ENCODE results near the gene CES1.
"Not testable (repeated sequence)": the region's sequence is repeated elsewhere in the genome, so short reads cannot be mapped to it uniquely, and the experiment has no call there.

CES1 gene

DNA sequence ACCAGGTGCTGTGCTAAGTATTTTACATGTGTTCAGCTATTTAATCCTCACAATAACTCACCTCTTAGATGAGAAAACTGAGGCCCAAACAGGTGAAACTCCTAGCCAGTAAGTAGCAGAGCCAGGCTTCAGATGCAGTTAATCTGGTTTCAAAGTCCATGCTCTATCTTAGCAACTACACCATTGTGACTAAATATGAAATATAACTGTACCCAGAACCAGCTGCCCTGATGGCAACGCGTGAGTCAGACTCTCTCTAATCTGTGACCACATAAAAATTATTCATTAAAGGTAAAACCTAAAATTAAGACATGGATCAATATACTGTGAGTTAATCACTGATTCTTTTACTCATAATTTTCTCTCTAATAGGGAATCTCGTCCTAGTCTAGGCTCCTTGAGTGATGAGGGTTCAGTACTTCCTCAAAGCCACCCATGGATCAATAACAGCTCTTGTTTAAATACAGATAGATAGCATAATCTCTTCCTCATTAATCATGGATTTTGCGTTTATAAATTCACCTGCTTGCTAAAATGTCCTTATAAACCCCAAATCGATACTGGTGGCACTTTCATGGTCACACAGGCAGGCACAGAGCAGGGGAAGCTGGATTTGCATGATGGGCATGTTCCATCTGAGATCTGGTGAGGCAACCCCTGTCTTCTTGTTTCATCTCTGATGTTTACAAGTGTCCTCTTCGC lies 50.7 kb downstream of the CES1 start:
- not testable (repeated sequence) for DNase-seq

DNA sequence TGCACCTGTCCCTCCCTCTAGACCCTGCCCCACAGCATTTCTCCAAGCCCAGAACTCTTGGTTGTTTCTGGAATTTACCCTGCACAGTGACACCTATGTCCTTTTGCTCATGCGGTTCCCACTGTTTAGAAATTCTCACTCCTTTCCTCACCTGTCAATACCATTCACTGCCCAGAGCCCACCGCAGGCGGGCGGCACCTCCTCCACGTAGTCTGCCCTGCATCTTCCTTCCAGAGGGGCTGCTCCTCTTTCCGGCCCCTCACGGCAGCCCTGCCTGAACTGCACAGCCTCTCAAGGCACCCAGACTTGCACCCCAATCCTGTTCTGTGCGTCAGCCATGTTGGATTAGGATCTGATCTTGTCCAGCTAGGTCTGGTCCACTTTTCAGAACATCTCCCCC lies 51.4 kb downstream of the CES1 start:
- DNase-seq: not testable (repeated sequence)

DNA sequence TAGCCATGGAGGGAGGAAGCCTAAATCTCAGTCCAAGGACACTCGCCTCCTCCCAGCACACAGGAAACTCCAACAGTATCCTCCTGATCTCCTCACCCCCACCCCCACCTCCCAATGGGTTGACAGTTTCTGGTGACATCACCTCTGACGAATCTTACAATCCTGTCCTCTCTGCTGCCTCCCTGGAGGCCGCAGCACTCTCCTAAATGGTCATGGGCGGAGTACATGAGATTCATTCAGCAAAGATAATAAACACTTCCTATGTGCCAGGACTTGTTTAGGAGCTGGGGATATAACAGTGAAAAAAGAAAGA lies 52.8 kb downstream of the CES1 start:
- not testable (repeated sequence) for DNase-seq

DNA sequence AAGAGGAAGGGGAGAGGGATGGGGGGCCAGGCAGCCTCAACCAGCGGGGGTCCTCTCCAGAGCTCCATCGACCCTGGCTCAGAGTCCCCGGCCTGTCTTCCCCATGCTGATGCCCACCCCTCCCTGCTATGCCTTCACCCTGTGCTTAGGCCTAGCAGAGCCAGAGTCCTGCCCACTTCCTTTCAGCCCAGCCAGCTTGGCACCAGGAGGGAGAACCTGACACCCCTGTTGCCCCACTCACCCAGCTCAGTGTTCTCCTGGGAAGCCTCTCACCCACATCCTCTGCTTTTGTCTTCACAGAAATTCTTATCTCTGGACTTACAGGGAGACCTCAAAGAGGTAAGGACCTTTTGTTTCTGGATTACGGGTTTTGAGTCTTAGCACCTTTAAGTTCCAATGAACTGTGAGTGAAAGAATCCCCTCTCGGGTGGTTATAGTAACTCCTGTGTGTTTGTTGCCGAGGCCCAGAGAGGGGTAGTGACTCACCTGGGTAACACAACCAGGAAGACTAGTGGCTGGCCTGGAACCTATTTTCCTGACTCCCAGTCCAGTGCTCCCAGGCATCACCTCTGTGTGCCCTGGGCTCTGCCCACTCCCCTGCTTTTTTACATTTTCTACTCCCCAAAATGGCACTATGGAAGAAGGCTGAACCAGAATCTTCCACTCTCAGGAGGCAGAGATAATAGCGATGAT lies 53.3 kb downstream of the CES1 start:
- DNase-seq: no peak

DNA sequence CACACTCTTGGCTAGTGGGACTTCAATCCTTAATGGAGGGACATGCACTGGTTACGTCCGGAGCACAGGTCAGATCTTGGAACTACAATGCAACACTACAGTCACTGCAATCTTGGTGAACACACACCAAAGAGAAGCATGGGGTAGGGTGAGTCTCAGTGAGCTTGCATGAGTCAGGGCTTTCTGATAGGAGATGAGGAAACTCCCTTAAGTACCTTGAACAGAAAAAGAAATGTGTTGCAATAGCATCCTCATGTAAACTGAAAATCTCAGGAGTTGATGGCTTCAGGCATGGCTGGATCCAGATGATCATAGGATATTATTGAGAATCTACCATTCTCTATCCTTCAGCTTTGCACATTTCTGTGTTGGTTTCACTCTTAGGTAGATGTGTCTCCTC lies 54.1 kb downstream of the CES1 start:
- no peak for DNase-seq

DNA sequence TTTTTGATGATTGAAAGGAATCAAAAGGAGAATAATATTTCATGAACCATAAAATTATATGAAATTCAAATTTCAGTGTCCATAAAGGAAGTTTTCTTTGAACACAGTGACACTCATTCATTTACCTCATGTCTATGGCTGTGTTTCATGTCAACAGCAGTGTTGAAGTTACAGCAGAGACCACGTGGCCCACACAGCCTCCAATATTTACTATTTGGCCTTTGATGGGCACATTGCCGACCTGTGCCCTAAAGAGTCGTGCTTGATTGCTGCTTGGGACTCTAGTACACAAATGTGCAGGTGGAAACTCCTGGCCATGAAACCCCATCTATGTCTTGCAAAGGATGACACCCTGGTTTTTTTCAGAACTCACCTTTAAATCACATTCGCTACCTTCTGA lies 57.0 kb downstream of the CES1 start:
- no peak for DNase-seq

DNA sequence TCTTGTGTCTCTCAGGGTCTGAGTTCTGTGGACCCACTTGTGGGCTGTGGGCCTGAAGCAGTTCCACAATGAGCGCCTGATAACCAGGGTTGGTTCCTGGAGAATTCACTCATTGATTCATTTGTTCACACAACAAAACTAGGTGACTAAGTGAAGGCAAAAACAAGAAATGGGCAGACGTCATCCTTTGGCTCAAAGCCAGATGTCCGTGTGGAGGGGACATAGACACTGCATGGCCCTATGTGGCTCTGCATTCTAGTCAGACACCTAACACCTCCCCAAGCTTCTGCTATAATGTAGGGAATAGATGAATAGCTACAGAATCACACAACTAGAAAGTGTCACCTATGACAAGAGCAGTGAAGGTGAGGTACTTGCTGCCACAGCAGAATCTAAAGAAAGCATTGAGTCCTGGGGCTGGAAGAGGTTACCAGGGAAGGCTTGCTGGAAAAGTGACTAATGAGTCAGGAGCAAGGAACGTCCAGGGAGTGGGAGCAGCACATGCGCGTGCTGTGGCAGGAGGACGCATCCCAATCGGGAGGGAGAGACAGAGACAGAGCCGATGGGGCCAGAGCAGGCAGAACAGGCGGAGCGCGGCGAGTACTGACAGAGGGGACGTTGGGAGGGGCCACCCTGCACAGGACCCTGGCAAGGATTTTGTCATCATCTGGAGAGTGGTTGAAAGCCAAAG lies 58.9 kb downstream of the CES1 start:
- DNase-seq: no peak

DNA sequence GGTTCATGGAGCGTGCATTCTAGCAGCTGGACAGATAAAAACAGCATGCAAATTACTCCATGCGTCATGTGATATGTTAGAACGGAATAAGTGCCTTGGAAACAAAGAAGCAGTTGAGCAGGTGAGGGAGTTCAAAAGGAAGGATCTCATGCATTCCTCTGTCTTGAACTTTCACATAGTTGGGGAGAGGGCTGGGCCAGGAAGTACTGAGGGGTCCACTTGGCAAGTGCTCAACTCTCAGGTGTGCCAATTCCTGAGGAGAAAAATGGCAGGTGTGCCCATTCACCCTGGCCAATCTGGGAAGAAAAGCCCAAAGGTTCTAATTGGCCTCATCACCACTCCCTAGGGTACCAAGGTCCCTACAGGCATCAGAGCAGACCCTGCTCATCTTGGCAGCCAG lies 67.7 kb downstream of the CES1 start:
- DNase-seq: no peak

DNA sequence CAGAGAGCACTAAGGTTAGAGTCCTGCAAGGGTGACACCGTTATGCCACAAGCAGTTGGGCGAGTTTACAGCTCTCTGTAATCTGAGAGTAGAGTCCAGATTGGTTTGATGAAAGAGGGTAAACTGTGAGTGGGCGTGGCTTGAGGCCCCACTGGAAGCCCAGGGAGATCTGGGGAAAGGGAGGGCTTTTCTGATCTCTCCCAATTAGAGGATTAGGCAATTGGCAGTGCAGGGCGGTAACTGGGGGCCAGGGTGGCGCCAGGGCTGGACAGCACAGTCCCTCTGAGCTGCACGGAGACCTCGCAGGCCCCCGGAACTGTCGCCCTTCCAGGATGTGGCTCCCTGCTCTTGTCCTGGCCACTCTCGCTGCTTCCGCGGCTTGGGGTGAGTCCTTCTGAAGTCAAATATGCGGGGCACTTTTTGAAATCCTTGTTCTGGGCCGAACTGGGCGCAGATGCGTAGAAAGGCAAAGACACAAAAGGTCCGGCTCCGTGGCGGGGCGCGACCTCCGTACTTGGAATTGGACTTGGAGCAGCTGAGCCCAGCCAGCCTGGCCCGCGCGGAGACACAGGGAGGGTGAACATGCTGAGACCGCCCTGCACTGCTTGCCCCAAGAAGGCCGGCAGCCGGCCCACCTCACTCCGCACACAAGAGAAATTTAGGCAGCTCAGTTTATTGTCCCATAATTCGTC lies 72.4 kb downstream of the CES1 start:
- no peak for DNase-seq

DNA sequence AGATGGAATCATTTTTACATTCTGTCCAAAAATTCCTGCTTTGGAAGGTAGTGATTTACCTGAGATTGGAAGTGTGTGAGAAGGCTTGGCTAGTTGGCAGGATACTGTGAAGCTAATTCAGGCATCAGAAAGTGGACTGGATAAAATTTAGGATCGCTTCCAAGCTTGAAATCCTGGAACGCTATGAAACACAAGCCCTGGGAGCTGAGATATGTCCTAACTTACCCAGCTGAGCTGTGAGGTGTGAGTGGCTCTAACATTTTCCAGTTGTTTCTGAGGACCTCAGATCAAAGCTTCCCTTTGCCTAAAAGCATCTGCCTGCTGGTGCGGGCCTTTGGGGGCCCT lies 73.0 kb downstream of the CES1 start:
- DNase-seq: not testable (repeated sequence)

DNA sequence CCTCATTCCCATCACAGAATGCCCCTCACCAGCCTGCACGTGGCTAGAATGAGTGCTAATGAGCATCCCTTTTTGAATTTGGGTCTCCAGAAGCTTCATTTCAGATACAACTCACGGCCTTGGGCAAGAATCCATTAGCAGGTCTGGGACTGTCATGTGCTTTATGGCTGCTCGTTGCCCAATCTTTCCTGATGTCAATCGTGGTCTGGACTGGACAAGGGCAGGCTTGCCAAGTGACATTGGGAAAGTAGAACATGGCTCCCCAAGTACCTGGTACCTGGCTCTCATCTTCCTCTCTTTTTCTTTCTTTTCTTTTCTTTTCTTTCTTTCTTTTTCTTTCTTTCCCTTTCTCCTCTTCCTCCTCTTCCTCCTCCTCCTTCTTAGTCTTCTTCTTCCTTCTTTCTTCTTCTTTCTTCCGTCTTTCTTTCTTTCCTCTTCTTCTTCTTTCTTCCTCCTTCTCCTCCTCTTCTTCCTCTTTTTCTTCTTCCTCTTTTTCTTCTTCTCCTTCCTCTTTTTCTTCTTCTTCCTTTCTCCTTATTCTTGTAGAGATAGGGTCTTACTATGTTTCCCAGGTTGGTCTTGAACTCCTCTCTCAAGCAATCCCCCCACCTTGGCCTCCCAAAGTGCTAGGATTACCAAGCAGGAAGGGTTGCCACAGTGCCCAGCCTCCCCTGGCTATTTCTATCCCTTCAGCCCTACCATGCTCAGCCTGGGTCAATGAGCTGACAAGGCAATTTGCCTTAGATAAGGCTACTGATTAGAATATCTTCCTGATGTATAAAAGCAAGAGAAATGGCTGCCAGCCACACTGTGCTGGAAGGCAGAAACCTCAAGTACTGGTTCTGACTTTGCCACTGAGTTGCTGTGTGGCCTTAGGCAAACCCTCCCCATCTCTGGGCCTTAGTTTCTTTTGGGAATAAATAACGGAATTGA lies 75.0 kb downstream of the CES1 start:
- not testable (repeated sequence) for DNase-seq

DNA sequence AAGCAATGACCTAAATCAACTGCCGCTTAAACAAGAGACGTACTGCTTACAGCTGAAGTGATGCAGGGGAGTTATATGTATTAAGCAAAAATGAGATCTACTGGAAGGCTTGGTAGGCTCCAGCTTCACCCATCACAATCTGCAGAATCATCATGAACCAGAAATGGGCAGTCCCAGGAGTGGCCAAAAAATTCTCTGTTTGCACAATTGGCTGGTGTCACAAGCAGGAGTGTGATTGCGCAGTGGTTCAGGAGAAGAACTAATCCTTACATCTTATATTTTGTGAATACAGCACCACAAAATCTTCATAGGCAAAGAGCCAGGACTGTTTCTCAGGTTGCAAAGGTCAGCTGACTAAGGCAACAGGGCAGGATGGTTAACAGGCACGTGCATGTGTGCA lies 75.9 kb downstream of the CES1 start:
- DNase-seq: no peak

DNA sequence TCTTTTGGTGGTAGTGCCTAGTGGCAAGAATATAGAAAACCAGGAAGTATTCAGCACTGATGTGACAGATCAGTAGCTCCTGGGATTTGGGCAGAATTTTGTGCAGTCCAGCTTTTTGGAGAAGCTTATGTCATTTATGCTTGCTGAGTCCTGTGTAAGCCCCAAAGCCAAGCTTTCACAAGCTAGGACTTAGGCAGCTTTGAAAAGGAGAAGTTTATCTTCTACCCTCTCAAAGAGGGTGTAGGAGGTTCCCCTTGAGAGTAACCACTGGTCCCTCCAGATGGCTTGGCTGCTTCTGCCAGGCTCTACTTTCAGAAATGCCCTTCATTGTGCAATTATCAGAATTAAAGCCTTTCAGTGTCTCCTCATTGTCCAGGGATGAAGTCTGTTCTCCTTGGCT lies 78.8 kb downstream of the CES1 start:
- DNase-seq: no peak

DNA sequence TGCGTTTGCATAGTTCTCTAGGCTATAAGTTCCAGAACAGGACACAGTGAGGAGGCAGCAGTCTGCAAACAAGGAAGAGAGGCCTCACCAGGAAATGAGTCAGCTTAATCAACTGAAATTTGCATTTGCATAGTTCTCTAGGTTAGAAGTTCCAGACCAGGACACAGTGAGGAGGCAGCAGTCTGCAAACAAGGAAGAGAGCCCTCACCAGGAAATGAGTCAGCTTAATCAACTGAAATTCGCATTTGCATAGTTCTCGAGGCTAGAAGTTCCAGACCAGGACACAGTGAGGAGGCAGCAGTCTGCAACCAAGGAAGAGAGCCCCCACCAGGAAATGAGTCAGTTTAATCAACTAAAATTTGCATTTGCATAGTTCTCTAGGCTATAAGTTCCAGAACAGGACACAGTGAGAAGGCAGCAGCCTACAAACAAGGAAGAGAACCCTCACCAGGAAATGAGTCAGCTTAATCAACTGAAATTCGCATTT lies 79.7 kb downstream of the CES1 start:
- DNase-seq: not testable (repeated sequence)
